ENCODE data around the gene DENND4B.

The DENND4B gene

DNA sequence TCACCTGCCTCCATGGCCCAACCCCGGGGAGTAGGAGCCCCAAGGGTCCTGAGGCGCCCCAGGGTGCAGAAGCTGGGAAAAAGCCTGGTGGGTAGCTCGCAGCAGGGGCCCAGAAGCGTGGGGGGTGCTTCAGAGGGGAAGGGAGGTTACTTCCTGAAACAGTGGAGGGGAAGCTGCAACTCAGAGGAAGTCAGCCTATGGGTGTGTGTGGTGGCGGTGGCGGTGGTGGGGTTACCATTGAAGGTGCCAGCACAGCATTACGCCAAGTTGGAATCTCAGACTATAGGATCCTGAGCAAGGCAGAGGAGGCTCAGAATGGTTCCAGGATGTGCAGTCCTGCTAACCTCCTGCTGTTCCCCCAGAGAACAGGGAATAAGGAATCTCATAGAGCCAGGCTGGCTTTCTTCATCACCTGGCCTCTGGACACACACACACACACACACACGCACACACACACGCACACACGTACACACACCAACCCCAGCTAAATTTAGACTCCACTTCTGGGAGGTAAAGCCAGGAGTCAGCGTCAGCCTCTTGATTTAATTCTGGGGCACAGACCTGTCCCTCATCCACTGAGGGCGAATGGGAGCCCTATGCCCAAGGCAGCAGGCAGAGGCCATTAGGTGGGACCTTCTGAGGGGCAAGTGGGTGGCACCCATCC is 1.3 kb downstream of the DENND4B start:
- no peak for DNase-seq (ENCODE audit: low read depth, low spot score)

DNA sequence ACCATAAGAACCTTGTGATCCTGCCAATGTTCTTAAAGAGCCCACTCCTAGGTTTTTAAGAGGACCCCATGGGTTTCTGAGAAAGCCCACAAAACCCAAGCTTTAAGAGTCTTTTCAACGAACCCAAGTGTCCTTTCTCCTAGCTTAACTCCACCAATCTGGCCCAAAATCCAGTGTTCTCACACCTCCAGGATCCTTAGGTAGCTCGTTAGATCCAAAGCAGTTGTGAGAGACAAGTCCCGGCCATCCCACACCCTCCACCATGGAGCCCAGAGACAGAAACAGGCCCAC is 1.7 kb downstream of the DENND4B start:
- no peak for DNase-seq (ENCODE audit: low read depth, low spot score)

GRCh38 chr1:153944005-153944826 is 2.3 kb downstream of the DENND4B start:
- no peak for DNase-seq (ENCODE audit: low read depth, low spot score)

DNA sequence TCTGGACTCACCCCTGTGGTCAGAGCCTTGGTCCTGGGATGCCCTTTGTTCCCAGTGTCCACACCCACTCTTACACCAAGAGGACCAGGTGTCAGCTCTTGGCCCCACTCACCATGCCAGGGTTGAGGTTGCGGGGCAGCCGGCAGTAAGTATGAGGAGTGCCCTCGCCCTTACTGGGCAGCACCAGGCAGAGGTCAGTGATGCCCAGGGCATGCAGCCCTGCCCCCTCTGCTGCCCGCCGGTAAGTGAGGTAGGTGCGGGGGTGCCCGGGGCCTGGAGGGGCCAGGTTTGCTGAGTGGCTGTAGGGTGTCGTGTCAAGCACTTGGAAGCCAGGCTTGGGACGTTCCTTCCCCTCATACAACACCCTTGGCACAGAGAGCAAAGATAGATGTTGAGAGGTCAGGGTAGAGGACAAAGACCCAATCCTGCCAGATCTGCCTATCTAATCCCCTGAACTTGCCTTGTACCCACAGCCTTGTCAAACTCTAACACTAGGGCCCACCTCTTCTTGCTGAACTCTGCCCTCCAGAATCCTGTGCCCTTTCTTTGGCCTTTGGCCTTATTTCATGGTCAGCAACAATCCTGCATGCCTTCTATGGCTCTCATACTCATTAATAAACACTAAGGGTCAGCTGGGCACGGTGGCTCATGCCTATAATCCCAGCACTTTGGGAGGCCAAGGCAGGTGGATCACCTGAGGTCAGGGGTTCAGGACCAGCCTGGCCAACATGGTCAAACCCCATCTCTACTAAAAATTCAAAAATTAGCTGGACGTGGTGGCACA is 3.6 kb downstream of the DENND4B start:
- no peak for DNase-seq (ENCODE audit: low read depth, low spot score)

- no peak for DNase-seq (ENCODE audit: low read depth, low spot score)
Measured at GRCh38 chr1:153941826-153942725, 4.4 kb downstream of the DENND4B start.

DNA sequence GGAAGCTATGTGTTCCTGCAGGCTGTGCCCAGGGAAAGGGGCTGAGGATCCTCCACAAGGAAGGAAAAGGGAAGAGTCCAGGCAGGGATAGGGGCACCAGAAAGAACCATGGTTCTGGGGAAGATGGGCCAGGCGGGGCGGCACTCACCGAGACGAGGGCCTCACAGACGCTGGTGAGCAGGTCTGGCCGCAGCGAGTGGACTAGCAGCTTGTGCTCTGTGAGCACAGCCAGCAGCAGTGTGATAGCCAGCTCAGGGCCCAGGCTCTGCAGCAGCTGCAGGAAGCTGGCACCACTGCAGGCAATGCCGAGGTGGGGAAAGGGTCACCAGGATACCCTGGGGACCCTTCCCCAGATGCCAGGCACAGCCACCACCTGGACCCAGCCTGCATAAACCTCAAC is 5.8 kb downstream of the DENND4B start:
- DNase-seq (ENCODE audit: low read depth, low spot score): no peak

- DNase-seq (ENCODE audit: low read depth, low spot score): no peak
Measured at GRCh38 chr1:153939476-153939875, 7.0 kb downstream of the DENND4B start.

GRCh38 chr1:153938996-153939395 is 7.5 kb downstream of the DENND4B start:
- DNase-seq (ENCODE audit: low read depth, low spot score): no peak

DNA sequence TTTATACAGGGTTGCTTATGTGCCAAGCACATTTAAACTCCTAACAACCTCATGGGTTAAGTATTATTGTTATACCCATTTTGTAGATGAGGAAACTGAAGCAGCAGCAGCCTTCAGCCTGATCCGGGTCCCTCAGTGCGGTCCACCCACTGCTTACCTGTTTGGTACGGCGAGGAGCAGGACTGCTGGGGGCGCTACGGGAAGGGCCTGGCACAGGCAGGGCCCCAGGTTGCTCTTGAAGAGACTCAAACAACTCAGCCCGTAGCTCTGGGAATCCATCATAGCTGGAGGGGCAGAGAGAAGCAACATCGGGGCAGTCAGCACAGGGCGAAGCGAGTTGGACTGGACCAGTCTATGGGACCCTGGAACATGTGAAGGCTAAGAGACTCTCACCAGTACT is 9.2 kb downstream of the DENND4B start:
- DNase-seq (ENCODE audit: low read depth, low spot score): no peak

- no peak for DNase-seq (ENCODE audit: low read depth, low spot score)
Measured at GRCh38 chr1:153936011-153936802, 10.3 kb downstream of the DENND4B start.

DNA sequence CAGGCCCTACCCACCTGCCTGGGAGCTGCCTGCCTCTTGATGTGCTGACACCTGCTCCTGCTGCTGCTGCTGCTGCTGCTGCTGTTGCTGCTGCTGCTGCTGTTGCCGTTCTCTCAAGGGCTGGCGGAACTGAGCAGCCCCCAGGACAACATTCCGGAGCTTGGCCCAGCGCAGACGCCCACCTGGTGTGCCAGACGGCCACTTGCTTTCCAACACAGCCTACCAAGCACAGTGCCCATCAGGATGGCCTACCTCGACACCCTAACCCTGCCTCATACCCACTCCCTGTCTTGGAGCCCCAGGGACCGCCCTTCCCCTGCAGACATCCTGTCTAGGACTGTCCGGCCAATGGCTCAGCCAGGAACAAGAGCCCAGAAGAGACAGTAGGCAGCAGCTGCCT is 11.8 kb downstream of the DENND4B start:
- DNase-seq (ENCODE audit: low read depth, low spot score): no peak

GRCh38 chr1:153933955-153934354 is 12.6 kb downstream of the DENND4B start:
- no peak for DNase-seq (ENCODE audit: low read depth, low spot score)

- no peak for DNase-seq (ENCODE audit: low read depth, low spot score)
Measured at GRCh38 chr1:153933430-153933829, 13.1 kb downstream of the DENND4B start.

GRCh38 chr1:153932156-153933131 is 14.1 kb downstream of the DENND4B start:
- no peak for DNase-seq (ENCODE audit: low read depth, low spot score)

DNA sequence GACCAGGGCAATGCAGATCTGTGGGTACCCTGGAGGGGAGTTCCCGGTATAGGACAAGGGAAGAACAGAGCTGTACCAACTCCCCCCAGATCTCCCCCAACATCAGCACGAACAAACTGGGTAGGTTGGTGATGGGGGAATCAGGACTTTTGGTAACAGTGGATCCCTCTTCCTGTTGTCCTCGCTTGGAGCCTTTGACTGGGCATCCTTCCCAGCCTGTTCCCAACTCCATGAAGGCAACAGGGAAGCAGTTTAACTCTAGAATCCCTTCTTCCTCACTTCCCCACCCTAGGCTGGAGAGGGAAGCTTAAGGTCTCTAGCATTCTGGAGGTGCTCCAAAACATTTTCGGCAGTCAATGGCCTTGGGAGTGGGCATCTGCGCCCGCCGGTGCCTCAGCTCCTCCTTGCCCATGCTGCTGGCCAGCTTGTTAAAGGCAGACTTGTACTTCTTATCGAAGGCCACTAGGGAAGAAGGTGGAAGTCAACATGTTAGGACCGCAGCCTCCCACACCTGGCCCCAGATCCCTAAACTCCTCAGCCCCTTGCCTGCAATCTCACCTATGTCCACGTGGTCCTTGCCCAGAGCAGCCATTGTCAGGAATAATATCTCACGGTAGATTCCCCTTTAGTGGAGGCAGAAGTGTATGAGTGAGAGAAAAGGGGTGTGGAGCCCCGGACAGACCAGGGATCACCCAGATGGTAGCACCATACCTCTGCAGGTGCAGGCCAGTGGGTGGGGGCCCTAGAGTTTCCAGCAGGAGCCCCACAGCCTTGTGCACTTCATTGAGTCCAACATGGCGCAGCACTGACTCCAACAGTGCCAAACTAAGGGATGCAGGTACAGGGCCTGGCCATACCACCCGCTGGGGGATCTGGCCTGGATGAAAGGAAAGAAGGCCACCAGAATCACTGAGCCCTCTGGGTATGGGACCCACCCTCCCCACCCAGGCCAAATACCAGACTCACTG is 16.3 kb downstream of the DENND4B start:
- no peak for DNase-seq (ENCODE audit: low read depth, low spot score)

DNA sequence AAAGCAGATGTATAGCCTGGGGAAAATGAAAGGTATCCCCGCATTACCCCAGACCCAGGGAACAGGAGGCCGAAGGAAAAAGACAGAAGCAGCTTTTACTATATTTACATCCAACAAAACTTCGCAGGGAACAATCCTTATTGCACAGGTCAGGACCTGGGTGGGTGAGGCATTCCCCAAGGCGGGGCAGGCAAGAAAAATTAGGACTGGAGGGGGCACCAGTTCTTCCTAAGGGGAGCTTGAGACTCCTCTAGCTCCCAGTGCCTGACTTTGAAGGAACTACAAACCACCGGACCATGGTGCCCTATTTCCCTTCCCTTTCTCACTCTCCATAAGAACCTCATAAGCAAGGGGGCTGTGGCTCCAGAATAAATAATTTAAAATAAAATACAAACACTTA is 17.1 kb downstream of the DENND4B start:
- DNase-seq (ENCODE audit: low read depth, low spot score): no peak

DNA sequence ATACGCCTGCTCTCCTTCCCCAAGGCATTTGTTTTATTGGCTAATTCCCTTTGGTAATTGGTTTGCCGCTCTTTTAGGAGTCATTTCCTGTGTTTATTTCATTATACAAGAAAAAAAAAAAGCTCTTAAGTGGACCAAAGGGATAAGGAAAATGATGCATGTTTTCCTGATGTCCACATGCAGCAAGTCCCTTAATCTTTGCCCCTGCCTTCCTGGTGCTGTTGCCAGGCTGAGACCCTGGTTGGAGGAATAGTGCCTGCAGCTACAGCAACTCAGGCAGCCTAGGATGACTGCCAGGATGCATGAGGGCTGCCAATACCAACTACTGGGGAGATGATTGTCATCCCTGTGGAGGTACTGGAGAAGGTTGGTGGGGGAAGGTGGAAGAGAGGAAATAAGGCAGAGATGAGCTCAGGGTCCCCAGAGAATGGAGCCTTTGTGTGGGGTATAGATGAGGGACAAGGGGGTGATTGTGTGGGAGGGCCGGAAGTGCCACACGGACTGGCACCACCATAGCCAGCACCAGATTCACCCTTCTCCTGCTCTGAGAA is 17.7 kb downstream of the DENND4B start:
- no peak for DNase-seq (ENCODE audit: low read depth, low spot score)

DNA sequence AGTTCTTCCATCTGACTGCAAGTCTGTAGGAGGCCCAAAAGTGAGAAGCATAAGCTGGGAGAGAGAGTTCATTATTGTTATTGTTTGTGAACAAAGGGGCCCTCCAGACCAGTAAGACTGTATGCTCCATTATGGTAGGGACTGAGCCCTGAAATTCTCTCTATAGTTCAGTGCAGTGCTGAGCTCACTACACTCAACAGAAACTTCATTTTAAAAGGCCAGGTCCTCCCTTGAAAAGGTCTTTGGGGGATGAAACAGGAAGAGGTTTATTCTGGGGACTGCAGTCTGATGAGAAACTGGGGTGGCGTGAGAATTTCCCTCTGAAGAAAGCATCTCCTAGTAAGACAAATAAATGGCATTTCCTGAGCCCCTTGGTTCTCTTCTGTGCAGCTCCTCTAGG is 18.3 kb downstream of the DENND4B start:
- no peak for DNase-seq (ENCODE audit: low read depth, low spot score)

Data from iPS DF 19.7 (cell line).